ENCODE data around the gene BMAL1. TPM values are rescaled to one million over a fixed set of nuclear protein-coding genes. Genes with fewer than 3 reads are reported as not detected.

Gene BMAL1
- total RNA-seq, 1 donor from 2014 or later: 7.7 TPM

DNA sequence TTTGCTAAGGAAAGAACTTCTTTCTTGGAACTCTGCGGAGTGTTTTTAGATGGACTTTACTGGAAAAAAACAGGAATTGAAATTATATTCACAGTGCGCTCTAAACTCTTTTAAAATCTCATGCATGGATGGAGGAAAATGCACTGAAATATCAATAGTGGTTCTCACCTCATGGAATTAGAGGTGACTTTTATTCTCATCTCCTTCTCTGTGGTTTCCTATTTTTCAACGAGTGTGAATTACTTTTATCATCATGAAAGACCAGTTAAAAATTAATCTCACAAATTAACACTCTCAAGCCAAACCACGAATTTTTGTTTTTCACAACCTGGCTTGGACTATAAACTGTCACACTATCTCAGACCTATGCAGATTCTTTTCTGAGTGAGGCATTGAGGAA is 16.6 kb downstream of the BMAL1 start:
- DNase-seq (ENCODE audit: low spot score): no peak
- H3K27ac Mint-ChIP-seq (ENCODE audit: unreplicated experiment): no peak overlapping the region
- no peak overlapping the region for H3K4me3 Mint-ChIP-seq (ENCODE audit: unreplicated experiment)
- H3K36me3 Mint-ChIP-seq (ENCODE audit: low read depth, unreplicated experiment): peaks cover 3% of the 10 kb centered on the region
- TF ChIP-seq, protein P1, sequence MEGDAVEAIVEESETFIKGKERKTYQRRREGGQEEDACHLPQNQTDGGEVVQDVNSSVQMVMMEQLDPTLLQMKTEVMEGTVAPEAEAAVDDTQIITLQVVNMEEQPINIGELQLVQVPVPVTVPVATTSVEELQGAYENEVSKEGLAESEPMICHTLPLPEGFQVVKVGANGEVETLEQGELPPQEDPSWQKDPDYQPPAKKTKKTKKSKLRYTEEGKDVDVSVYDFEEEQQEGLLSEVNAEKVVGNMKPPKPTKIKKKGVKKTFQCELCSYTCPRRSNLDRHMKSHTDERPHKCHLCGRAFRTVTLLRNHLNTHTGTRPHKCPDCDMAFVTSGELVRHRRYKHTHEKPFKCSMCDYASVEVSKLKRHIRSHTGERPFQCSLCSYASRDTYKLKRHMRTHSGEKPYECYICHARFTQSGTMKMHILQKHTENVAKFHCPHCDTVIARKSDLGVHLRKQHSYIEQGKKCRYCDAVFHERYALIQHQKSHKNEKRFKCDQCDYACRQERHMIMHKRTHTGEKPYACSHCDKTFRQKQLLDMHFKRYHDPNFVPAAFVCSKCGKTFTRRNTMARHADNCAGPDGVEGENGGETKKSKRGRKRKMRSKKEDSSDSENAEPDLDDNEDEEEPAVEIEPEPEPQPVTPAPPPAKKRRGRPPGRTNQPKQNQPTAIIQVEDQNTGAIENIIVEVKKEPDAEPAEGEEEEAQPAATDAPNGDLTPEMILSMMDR (IDR thresholded peaks at IDR 0.05; ENCODE audit: unreplicated experiment): no peak
- H3K27me3 Mint-ChIP-seq (ENCODE audit: unreplicated experiment): no peaks in the 10 kb centered on the region
- no peaks in the 10 kb centered on the region for H3K9me3 Mint-ChIP-seq (ENCODE audit: unreplicated experiment)
- H3K4me1 Mint-ChIP-seq (ENCODE audit: unreplicated experiment): peaks cover 14% of the 10 kb centered on the region

DNA sequence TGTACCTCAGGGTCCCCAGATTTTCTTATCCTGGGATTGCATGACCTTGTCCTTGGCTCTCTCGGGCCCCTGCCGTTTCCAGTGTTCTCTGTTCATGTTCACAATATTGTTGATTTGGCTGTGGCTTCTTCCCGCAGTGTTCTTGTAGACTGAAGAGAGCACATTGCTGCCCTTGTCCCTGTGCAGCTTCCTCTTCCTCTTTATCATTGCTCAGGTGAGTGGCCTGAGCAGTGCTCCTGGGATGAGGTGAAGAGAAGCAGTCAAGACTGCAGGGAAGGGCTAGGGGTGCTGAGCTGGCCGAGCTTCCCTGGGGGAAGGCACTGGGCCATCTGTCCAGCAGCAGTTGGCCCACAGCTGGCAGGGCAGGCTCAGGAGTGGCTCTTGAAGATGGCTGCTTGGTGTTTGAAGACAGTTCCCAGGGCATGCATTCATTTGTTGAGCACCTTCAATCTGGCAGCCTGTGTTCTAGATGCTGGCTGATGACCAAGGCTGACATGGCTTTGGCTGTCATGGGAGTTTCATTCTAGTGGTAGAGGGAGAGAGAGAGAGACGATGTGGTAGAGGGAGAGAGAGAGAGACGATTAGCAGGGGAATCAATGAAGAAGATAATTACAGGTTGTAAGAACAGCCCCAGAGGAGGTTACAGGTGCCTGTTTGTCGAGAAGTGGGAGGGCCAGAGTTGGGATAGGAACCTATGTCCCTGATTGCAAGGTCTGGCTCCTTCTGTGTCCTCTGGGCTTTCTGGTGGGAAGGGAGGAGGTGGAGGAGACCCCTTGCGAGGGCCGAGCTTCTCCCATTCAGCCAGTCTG is 17.4 kb downstream of the BMAL1 start:
- Mint-ChIP-seq H3K27ac (ENCODE audit: unreplicated experiment) (no peak overlapping the region), H3K9me3 (ENCODE audit: unreplicated experiment) (no peaks in the 10 kb centered on the region), H3K27me3 (ENCODE audit: unreplicated experiment) (no peaks in the 10 kb centered on the region), H3K4me1 (ENCODE audit: unreplicated experiment) (peaks cover 16% of the 10 kb centered on the region), H3K36me3 (ENCODE audit: low read depth, unreplicated experiment) (peaks cover 3% of the 10 kb centered on the region), H3K4me3 (ENCODE audit: unreplicated experiment) (no peak overlapping the region)
- TF ChIP-seq, protein P1 (IDR thresholded peaks at IDR 0.05; ENCODE audit: unreplicated experiment): no peak
- no peak for DNase-seq (ENCODE audit: low spot score)

DNA sequence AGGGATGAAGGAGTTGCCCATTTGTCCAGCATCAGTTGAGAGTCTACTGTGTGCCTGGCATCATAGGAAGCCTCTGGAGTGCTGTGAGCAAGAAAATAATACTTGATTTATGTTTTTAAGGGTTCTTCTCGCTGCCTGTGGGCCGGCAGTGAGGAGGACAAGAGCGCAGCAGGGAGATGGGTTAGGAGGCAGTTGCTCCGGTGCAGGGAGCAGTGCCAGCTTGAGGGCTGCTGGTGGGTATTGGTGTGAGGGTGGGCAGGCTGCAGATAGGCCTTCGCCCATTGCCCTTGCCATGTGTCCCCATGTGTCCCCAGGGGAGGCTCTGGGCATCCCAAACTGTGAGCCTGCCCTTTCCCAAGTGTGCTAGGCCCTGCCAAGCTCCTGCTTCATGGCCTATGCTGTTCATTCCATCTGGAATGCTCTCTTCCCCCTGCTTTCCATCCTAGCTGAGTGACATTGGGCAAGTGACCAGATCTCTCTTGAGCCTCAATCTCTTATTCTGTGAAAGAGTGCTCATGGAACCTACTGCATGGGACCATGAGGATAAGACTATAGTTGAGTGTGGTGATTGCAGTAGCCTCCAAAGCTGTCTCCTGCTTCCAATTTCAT is 19.8 kb downstream of the BMAL1 start:
- TF ChIP-seq, protein P1 (IDR thresholded peaks at IDR 0.05; ENCODE audit: unreplicated experiment): no peak
- Mint-ChIP-seq H3K9me3 (ENCODE audit: unreplicated experiment) (no peaks in the 10 kb centered on the region), H3K27me3 (ENCODE audit: unreplicated experiment) (no peaks in the 10 kb centered on the region), H3K36me3 (ENCODE audit: low read depth, unreplicated experiment) (peaks cover 3% of the 10 kb centered on the region), H3K4me1 (ENCODE audit: unreplicated experiment) (peaks cover 16% of the 10 kb centered on the region), H3K4me3 (ENCODE audit: unreplicated experiment) (no peak overlapping the region), H3K27ac (ENCODE audit: unreplicated experiment) (no peak overlapping the region)
- no peak for DNase-seq (ENCODE audit: low spot score)

DNA sequence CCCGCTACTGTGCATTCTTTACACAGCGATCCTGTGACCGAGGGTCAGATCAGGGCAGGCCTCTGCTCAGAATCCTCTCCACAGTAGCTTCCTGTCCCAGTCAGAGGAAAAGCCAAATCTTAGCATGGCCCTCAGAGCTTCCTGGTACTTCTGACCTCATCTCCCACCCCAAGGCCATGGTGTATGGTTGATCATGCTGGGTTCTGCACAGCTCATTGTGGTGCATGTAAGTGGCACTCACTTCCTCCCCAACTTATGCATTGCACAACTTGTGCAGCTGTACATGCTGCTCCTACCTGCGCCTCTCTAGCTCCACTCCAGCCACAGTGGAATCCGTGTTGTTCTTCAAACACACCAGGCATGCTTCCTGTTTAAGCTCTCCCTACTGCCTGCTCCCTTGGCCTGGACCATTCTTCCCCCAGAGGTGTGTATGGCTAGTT is 20.3 kb downstream of the BMAL1 start:
- no peaks in the 10 kb centered on the region for H3K9me3 Mint-ChIP-seq (ENCODE audit: unreplicated experiment)
- H3K27me3 Mint-ChIP-seq (ENCODE audit: unreplicated experiment): no peaks in the 10 kb centered on the region
- peaks cover 16% of the 10 kb centered on the region for H3K4me1 Mint-ChIP-seq (ENCODE audit: unreplicated experiment)
- H3K36me3 Mint-ChIP-seq (ENCODE audit: low read depth, unreplicated experiment): peaks cover 3% of the 10 kb centered on the region
- no peak for DNase-seq (ENCODE audit: low spot score)
- no peak overlapping the region for H3K4me3 Mint-ChIP-seq (ENCODE audit: unreplicated experiment)
- TF ChIP-seq, protein P1 (IDR thresholded peaks at IDR 0.05; ENCODE audit: unreplicated experiment): no peak
- H3K27ac Mint-ChIP-seq (ENCODE audit: unreplicated experiment): no peak overlapping the region

DNA sequence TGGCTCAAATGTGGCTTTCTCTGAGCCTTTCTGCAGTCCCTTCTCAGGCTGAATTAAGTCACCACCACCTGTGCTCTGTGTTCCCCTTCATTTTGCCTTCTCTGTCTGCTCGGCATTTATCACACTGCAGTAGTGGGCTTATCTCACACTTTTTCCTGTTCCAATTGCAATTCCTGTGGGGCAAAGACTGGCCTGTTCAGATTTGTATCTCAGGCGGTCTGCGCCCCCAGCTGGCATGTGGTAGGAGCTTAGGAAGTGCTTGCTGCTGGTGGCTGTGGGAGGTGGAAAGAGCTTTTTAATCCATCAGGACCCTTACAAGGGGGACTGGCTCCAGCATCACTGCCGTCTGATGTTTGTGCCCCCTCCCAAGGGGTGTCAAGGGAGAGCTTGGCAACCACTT is 21.2 kb downstream of the BMAL1 start:
- TF ChIP-seq, protein P1 (IDR thresholded peaks at IDR 0.05; ENCODE audit: unreplicated experiment): no peak
- Mint-ChIP-seq H3K4me1 (ENCODE audit: unreplicated experiment) (peaks cover 16% of the 10 kb centered on the region), H3K9me3 (ENCODE audit: unreplicated experiment) (no peaks in the 10 kb centered on the region), H3K27ac (ENCODE audit: unreplicated experiment) (no peak overlapping the region), H3K4me3 (ENCODE audit: unreplicated experiment) (peak overlapping the region; percentile 37), H3K27me3 (ENCODE audit: unreplicated experiment) (peaks cover under 1% of the 10 kb centered on the region), H3K36me3 (ENCODE audit: low read depth, unreplicated experiment) (peaks cover 3% of the 10 kb centered on the region)
- DNase-seq (ENCODE audit: low spot score): no peak
